A549 (cell line): Measurements from ENCODE around the gene CLCA2. TPM values are rescaled to one million over a fixed set of nuclear protein-coding genes. Genes with fewer than 3 reads are reported as not detected.

ENCODE experiments used
- ATAC-seq, 2 experiments: fragments of 200-7000 bp in 1 of 2; fragments of >200 bp in 1 of 2; cut with Nextera tagmentation in 1 of 2; cut with Tn5 transposase in 1 of 2; 3 replicates each; pipeline versions ENCODE4 v1.8.0 to v1.9.1; 2018 to 2020; ENCODE audit warnings: mild to moderate bottlenecking in 1 of 2, moderate library complexity in 1 of 2
- CTCF ChIA-PET: fragments of 300-600 bp; sonication (Branson Sonifier 250); formaldehyde crosslinking; extraction: SDS; loops from one replicate; lab custom pipeline; 2021; ENCODE audit warnings: antibody characterized with exemption, inconsistent platforms; lab: Yijun Ruan, JAX
- POLR2A ChIA-PET: fragments of 350-600 bp; formaldehyde crosslinking; extraction: SDS; loops from one replicate; lab custom pipeline; 2021; ENCODE audit warnings: antibody characterized with exemption, inconsistent platforms; lab: Yijun Ruan, JAX
- DNase-seq, 2 experiments: peaks; one replicate each; pipeline versions ENCODE4 v3.0.0 to v3.0.0-alpha.2; 2011 to 2016; ENCODE audit warnings: low read depth in 1 of 2, low spot score in 1 of 2
- FAIRE-seq: peaks from 2 replicates; lab custom pipeline; 2011; peaks lifted over from hg19 to GRCh38; lab: Jason Lieb, UNC
- H3K27ac ChIP-seq, 2 experiments: fragments of >200 bp; sonication (Bioruptor Twin); formaldehyde crosslinking; 3 replicates each; pipeline ENCODE4 v1.5.1; 2016 to 2017
- H3K4me1 ChIP-seq: fragments of >200 bp; sonication (Bioruptor Twin); formaldehyde crosslinking; 3 replicates; pipeline ENCODE4 v1.6.1; 2016
- H3K4me2 ChIP-seq: fragments of >200 bp; sonication (Bioruptor Twin); formaldehyde crosslinking; 3 replicates; pipeline ENCODE4 v1.6.1; 2016
- H3K4me3 ChIP-seq: fragments of >200 bp; sonication (Bioruptor Twin); formaldehyde crosslinking; 3 replicates; pipeline ENCODE4 v1.5.1; 2016
- H3K9me3 ChIP-seq: fragments of >200 bp; sonication (Bioruptor Twin); formaldehyde crosslinking; 3 replicates; pipeline ENCODE4 v1.6.1; 2016
- BHLHE40 ChIP-seq: IDR thresholded peaks from 2 replicates; pipeline ENCODE4 v1.6.1; 2012; ENCODE audit warnings: low read depth, low read length, inconsistent platforms
- CEBPB ChIP-seq, 2 experiments: fragments of >200 bp in 1 of 2; sonication (Bioruptor Twin) in 1 of 2; formaldehyde crosslinking in 1 of 2; IDR thresholded peaks; 2 replicates each; pipeline ENCODE4 v1.6.1; 2012 to 2016
- FOSB ChIP-seq: fragments of 250-450 bp; sonication (Bioruptor Pico); IDR thresholded peaks from 2 replicates; pipeline ENCODE4 v1.5.0; 2020; ENCODE audit warnings: mild to moderate bottlenecking, moderate library complexity
- FOXS1 ChIP-seq: fragments of 250-450 bp; sonication (Bioruptor Pico); IDR thresholded peaks from 2 replicates; pipeline ENCODE4 v1.5.0; 2020; ENCODE audit warnings: mild to moderate bottlenecking, moderate library complexity
- GATA3 ChIP-seq: IDR thresholded peaks from 2 replicates; pipeline ENCODE4 v1.6.1; 2012; ENCODE audit warnings: borderline replicate concordance
- HEYL ChIP-seq: fragments of 250-450 bp; sonication (Bioruptor Pico); IDR thresholded peaks from 2 replicates; pipeline ENCODE4 v1.8.0; 2021; ENCODE audit warnings: mild to moderate bottlenecking, moderate library complexity
- JUNB ChIP-seq: fragments of >200 bp; sonication (Bioruptor Twin); formaldehyde crosslinking; IDR thresholded peaks from 2 replicates; pipeline ENCODE4 v1.6.1; 2016
- KDM1A ChIP-seq: fragments of 200-600 bp; sonication (generic); IDR thresholded peaks from 2 replicates; pipeline ENCODE4 v1.6.1; 2016; ENCODE audit warnings: low read depth, mild to moderate bottlenecking
- KDM5A ChIP-seq: fragments of 200-600 bp; sonication (generic); IDR thresholded peaks from 2 replicates; pipeline ENCODE4 v1.6.1; 2016; ENCODE audit warnings: antibody characterized with exemption, mild to moderate bottlenecking
- MAFK ChIP-seq: fragments of 450-650 bp; IDR thresholded peaks from 2 replicates; pipeline ENCODE4 v1.6.1; 2014; ENCODE audit not compliant: partially characterized antibody
- NR3C1 ChIP-seq: fragments of >200 bp; sonication (Bioruptor Twin); formaldehyde crosslinking; IDR thresholded peaks from 3 replicates; pipeline ENCODE4 v1.6.1; 2017
- RARB ChIP-seq: fragments of 250-450 bp; sonication (Bioruptor Pico); IDR thresholded peaks from 2 replicates; pipeline ENCODE4 v1.8.0; 2021; ENCODE audit warnings: mild to moderate bottlenecking, moderate library complexity
- RFX5 ChIP-seq: fragments of 450-650 bp; IDR thresholded peaks from 2 replicates; pipeline ENCODE4 v1.7.1; 2014; ENCODE audit warnings: antibody characterized with exemption, mild to moderate bottlenecking, moderate library complexity
- ZFP36 ChIP-seq: fragments of 450-650 bp; IDR thresholded peaks from 2 replicates; pipeline ENCODE4 v1.6.1; 2014; ENCODE audit warnings: borderline replicate concordance; ENCODE audit not compliant: partially characterized antibody
- polyA minus RNA-seq: library from RNA; depleted of rRNA, polyadenylated mRNA; stranded (reverse); fragments of >200 nt; gene quantifications from 2 replicates; pipeline ENCODE4 v1.2.3, GENCODE V29; 2011; rRNA and poly(A)+ RNA removed
- polyA plus RNA-seq, 4 experiments: library from polyadenylated mRNA; depleted of rRNA in 3 of 4; stranded (reverse); fragments of >200 nt; fragmentation: RNase III in 1 of 4; extraction: RNeasy Plus Mini Kit Qiagen cat#74134 plus additional on column Dnase treatment in 1 of 4; gene quantifications; 2 replicates in 3 of 4; 3 replicates in 1 of 4; pipeline ENCODE4 v1.2.3, GENCODE V29; 2011 to 2017
- TF ChIP-seq, protein P1 (sequence below): IDR thresholded peaks from 2 replicates; pipeline ENCODE4 v1.6.1; 2012; ENCODE audit warnings: low read depth, borderline replicate concordance
- TF ChIP-seq, protein P2 (sequence below): fragments of 250-450 bp; sonication (Bioruptor Pico); IDR thresholded peaks from 2 replicates; pipeline ENCODE4 v1.5.0; 2020; ENCODE audit warnings: low read depth, mild to moderate bottlenecking, moderate library complexity
- TF ChIP-seq, protein P3 (sequence below): fragments of >200 bp; sonication (Bioruptor Twin); formaldehyde crosslinking; IDR thresholded peaks from 3 replicates; pipeline ENCODE4 v1.5.1; 2016
- TF ChIP-seq, protein P4 (sequence below): IDR thresholded peaks from 2 replicates; pipeline ENCODE4 v1.6.1; 2012
- TF ChIP-seq, protein P5 (sequence below): fragments of 450-650 bp; IDR thresholded peaks from 2 replicates; pipeline ENCODE4 v1.6.1; 2014; ENCODE audit warnings: antibody characterized with exemption

The CLCA2 gene, protein sequence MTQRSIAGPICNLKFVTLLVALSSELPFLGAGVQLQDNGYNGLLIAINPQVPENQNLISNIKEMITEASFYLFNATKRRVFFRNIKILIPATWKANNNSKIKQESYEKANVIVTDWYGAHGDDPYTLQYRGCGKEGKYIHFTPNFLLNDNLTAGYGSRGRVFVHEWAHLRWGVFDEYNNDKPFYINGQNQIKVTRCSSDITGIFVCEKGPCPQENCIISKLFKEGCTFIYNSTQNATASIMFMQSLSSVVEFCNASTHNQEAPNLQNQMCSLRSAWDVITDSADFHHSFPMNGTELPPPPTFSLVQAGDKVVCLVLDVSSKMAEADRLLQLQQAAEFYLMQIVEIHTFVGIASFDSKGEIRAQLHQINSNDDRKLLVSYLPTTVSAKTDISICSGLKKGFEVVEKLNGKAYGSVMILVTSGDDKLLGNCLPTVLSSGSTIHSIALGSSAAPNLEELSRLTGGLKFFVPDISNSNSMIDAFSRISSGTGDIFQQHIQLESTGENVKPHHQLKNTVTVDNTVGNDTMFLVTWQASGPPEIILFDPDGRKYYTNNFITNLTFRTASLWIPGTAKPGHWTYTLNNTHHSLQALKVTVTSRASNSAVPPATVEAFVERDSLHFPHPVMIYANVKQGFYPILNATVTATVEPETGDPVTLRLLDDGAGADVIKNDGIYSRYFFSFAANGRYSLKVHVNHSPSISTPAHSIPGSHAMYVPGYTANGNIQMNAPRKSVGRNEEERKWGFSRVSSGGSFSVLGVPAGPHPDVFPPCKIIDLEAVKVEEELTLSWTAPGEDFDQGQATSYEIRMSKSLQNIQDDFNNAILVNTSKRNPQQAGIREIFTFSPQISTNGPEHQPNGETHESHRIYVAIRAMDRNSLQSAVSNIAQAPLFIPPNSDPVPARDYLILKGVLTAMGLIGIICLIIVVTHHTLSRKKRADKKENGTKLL
- polyA plus RNA-seq (2011; rRNA removed) (0.01 and 0.05 TPM in 2 replicates), polyA plus RNA-seq (2017; fragmentation: RNase III; extraction: RNeasy Plus Mini Kit Qiagen cat#74134 plus additional on column Dnase treatment) (0.01 to 0.03 TPM in 2 of 3 replicates, not detected in the other), polyA minus RNA-seq (not detected in 2 replicates)
- polyA plus RNA-seq (2012; cell fraction: cytosol; rRNA removed) = not detected in 2 replicates
- not detected in 2 replicates for polyA plus RNA-seq (2012; cell fraction: nucleus; rRNA removed)

DNA sequence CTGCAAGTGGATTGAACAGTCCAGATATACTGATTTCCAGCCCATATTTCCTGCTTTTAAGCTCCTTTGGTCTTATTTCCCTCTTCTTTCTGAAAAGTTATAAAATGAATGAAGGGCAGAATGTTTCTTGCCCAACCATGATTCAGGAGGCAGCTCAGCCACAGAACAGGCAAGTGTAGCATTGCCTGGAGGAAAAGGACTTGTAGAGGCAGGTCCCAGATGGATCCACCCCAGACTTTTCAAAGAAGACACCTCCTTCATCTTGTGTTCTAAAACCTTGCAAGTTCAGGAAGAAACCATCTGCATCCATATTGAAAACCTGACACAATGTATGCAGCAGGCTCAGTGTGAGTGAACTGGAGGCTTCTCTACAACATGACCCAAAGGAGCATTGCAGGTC is at the start of gene CLCA2:
Gene CLCA2, plus strand, starts transcription at position 299 of the 400 bp plus-strand sequence. Its CDS starts 77 bp downstream, at position 376.
- Histone ChIP-seq H3K4me2 (no peak within 1 kb of the TSS), H3K4me3 (no peak within 1 kb of the TSS), H3K4me1 (no peaks in the 10 kb centered on the region), H3K9me3 (no peaks in the 10 kb centered on the region), H3K27ac (no peak within 1 kb of the TSS)
- CTCF ChIA-PET = no interaction called here
- TF ChIP-seq MAFK = no peak
- no peak for TF ChIP-seq NR3C1
- TF ChIP-seq KDM1A = no peak
- no peak for TF ChIP-seq GATA3
- TF ChIP-seq FOSB (CRISPR knock-in tag) = no peak
- TF ChIP-seq, protein P1, sequence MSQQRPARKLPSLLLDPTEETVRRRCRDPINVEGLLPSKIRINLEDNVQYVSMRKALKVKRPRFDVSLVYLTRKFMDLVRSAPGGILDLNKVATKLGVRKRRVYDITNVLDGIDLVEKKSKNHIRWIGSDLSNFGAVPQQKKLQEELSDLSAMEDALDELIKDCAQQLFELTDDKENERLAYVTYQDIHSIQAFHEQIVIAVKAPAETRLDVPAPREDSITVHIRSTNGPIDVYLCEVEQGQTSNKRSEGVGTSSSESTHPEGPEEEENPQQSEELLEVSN = no peak
- TF ChIP-seq, protein P2, sequence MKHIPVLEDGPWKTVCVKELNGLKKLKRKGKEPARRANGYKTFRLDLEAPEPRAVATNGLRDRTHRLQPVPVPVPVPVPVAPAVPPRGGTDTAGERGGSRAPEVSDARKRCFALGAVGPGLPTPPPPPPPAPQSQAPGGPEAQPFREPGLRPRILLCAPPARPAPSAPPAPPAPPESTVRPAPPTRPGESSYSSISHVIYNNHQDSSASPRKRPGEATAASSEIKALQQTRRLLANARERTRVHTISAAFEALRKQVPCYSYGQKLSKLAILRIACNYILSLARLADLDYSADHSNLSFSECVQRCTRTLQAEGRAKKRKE (CRISPR knock-in tag) = no peak
- TF ChIP-seq, protein P3, sequence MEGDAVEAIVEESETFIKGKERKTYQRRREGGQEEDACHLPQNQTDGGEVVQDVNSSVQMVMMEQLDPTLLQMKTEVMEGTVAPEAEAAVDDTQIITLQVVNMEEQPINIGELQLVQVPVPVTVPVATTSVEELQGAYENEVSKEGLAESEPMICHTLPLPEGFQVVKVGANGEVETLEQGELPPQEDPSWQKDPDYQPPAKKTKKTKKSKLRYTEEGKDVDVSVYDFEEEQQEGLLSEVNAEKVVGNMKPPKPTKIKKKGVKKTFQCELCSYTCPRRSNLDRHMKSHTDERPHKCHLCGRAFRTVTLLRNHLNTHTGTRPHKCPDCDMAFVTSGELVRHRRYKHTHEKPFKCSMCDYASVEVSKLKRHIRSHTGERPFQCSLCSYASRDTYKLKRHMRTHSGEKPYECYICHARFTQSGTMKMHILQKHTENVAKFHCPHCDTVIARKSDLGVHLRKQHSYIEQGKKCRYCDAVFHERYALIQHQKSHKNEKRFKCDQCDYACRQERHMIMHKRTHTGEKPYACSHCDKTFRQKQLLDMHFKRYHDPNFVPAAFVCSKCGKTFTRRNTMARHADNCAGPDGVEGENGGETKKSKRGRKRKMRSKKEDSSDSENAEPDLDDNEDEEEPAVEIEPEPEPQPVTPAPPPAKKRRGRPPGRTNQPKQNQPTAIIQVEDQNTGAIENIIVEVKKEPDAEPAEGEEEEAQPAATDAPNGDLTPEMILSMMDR = no peak
- no peak for TF ChIP-seq JUNB
- TF ChIP-seq, protein P4, sequence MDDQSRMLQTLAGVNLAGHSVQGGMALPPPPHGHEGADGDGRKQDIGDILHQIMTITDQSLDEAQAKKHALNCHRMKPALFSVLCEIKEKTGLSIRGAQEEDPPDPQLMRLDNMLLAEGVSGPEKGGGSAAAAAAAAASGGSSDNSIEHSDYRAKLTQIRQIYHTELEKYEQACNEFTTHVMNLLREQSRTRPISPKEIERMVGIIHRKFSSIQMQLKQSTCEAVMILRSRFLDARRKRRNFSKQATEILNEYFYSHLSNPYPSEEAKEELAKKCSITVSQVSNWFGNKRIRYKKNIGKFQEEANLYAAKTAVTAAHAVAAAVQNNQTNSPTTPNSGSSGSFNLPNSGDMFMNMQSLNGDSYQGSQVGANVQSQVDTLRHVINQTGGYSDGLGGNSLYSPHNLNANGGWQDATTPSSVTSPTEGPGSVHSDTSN = no peak
- TF ChIP-seq, protein P5, sequence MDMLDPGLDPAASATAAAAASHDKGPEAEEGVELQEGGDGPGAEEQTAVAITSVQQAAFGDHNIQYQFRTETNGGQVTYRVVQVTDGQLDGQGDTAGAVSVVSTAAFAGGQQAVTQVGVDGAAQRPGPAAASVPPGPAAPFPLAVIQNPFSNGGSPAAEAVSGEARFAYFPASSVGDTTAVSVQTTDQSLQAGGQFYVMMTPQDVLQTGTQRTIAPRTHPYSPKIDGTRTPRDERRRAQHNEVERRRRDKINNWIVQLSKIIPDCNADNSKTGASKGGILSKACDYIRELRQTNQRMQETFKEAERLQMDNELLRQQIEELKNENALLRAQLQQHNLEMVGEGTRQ = no peak
- TF ChIP-seq KDM5A = no peak
- TF ChIP-seq ZFP36 = no peak
- no peak for TF ChIP-seq BHLHE40
- no peak for TF ChIP-seq FOXS1 (CRISPR knock-in tag)
- TF ChIP-seq RFX5 = no peak
- TF ChIP-seq CEBPB (IDR thresholded peaks at IDR 0.05) = no peak
- no peak for TF ChIP-seq HEYL (CRISPR knock-in tag)
- TF ChIP-seq RARB (CRISPR knock-in tag) = no peak
- ATAC-seq = no peak
- no peak for DNase-seq
- FAIRE-seq = no peak
- POLR2A ChIA-PET = no interaction called here
